IPS-15b (cell line): ENCODE results near the gene ZNF70.

Source experiments
- H3K27me3 ChIP-seq: one replicate; pipeline ENCODE4 v1.6.1; 2013; ENCODE audit warnings: low read length; ENCODE audit not compliant: control insufficient read depth, insufficient read depth
- H3K36me3 ChIP-seq: one replicate; pipeline ENCODE4 v1.6.1; 2013; ENCODE audit warnings: low read length; ENCODE audit not compliant: control insufficient read depth, insufficient read depth
- H3K4me1 ChIP-seq: one replicate; pipeline ENCODE4 v1.6.1; 2013; ENCODE audit warnings: mild to moderate bottlenecking, low read length; ENCODE audit not compliant: control insufficient read depth, insufficient read depth
- H3K4me3 ChIP-seq: one replicate; pipeline ENCODE4 v1.5.1; 2013; ENCODE audit warnings: low read depth, low read length
- H3K9ac ChIP-seq: one replicate; pipeline ENCODE4 v1.6.1; 2013; ENCODE audit warnings: low read depth, mild to moderate bottlenecking, low read length
- H3K9me3 ChIP-seq: one replicate; pipeline ENCODE4 v1.6.1; 2013; ENCODE audit warnings: mild to moderate bottlenecking, low read length; ENCODE audit not compliant: control insufficient read depth, insufficient read depth

The ZNF70 gene

DNA sequence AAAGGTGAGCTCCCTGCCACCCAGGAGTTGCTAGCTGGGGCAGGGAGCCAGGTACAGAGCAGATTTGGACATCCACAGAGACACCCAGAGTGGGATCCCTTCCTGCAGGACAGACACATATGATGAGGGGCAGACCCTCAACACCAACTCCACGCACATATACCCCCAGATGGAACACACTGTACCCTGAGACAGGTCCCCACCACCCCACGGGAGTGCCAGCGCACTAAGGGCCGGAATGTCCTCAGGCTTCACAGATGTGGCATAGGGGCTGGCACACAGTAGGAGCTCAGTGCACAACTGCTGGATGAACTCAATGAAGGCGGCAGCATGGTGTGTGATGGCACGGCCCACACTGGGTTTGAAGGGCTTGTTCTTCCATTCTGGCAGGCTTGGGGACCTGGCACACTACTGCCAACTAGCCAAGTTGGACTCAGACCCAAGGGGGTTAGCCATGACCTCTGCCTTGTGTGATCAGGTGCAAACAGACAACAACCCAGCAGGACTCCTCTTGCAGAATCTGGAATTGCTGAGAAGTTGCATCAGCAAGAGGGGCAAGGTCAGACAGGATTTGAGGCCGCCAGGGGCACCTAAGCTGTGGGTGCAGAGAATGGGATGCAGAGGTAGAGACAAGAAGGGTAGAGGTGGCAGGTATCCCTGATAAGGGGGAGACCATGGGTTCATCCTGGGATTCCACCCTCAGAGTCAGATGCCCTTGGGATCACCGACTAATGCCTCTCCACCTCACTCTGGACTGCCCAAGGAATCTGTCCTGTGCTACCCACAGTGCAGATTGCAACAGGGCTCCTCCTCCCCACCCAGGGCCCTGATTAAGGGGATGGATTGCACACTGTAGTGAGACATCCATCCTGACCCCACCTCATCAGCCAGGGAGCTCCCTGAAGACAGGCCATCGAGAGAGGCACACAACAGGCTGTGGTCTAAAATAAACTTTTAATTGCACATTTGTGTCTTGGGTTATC lies 14.3 kb upstream of the ZNF70 start:
- H3K36me3 ChIP-seq: peaks cover 13% of the 10 kb centered on the region
- no peak overlapping the region for H3K4me3 ChIP-seq
- H3K4me1 ChIP-seq: peaks cover 13% of the 10 kb centered on the region
- no peaks in the 10 kb centered on the region for H3K9me3 ChIP-seq
- no peak overlapping the region for H3K9ac ChIP-seq
- peaks cover 9% of the 10 kb centered on the region for H3K27me3 ChIP-seq

DNA sequence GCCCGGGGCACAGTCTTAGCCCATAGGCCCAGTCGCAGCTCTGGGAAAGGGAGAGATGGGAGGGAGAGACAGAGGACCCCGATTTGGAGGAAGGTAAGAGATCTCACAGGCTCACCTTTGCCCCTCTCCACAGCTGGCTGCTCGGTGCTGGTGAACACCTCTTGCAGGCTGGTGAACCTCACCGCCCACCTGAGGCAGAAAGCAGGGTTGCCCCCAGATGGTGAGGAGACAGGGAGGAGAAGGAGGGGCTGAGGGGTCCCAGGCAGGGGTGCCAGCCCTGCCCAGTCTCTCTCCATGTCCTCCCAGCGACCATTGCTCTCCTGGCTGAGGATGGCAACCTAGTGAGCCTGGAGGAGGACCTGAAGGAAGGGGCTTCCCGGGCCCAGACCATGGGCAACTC lies 13.0 kb upstream of the ZNF70 start:
- Histone ChIP-seq H3K4me1 (peaks cover 13% of the 10 kb centered on the region), H3K9me3 (no peaks in the 10 kb centered on the region), H3K9ac (no peak overlapping the region), H3K36me3 (peaks cover 13% of the 10 kb centered on the region), H3K4me3 (peak overlapping the region; percentile 52), H3K27me3 (peaks cover under 1% of the 10 kb centered on the region)

DNA sequence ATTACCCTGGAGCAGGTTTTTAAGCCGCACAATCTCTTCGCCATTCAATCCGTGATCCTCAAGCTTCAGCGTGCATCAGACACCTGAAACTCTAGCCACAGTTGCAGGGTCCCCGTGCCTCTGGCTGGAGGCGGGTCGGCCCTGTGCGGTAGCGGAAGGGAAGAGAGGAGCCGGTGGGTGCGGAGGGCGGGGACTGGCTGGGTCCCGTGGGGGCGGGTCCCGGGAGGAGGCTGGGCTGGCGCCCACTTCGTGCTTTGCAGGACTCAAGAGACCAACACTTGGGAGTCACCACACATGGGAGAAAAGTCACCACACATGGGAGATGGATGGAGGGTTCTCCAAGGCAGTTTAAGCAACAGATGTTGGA lies 12.7 kb upstream of the ZNF70 start:
- H3K9ac ChIP-seq: no peak overlapping the region
- H3K36me3 ChIP-seq: peaks cover 13% of the 10 kb centered on the region
- H3K9me3 ChIP-seq: no peaks in the 10 kb centered on the region
- H3K4me1 ChIP-seq: peaks cover 13% of the 10 kb centered on the region
- H3K27me3 ChIP-seq: no peaks in the 10 kb centered on the region
- H3K4me3 ChIP-seq: peak overlapping the region; percentile 52

DNA sequence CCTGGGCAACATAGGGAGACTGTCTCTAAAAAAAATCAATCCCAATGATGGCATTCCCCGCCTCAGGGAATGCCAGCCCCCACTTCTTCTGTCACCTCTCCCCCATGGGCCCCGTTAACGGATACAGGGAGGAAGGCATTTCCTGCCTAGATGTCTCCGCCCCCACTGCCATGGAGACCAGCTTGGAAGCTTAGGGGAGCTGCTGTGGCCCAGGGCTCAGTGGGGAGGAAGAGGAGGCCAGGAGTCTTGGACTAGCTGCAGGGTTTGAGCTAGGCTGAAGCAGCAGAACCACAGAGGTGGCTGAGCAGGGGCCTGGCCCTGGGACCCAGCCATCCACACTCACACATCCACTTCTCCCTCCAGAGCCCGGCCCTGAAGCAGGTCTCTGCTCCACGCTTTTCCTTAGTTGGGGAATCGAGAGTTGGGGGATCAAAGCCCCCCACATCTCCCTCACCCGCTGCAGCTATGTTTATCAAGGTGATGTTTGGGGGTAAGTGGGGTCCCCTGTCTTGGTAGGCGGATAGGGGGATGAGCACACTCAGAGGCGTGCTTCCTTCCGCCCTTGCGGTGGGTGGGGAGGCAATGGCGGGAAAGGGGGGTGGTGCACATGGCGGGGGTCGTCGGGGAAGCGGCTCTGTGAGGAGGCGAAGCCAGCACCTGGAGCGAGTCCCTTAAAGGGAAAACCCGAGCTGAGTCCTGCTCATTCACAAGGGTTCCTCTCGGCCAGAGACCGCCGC lies 12.1 kb upstream of the ZNF70 start, which contains the start of gene C22orf15:
TSS of gene C22orf15 (plus strand) at position 149 of the 737 bp plus-strand sequence. CDS start at position 466, 317 bp downstream.
- Histone ChIP-seq H3K36me3 (peaks cover 13% of the 10 kb centered on the region), H3K9ac (no peak within 1 kb of the TSS), H3K27me3 (no peaks in the 10 kb centered on the region), H3K9me3 (no peaks in the 10 kb centered on the region), H3K4me1 (peaks cover 13% of the 10 kb centered on the region), H3K4me3 (peak within 1 kb of the TSS; percentile 52)

DNA sequence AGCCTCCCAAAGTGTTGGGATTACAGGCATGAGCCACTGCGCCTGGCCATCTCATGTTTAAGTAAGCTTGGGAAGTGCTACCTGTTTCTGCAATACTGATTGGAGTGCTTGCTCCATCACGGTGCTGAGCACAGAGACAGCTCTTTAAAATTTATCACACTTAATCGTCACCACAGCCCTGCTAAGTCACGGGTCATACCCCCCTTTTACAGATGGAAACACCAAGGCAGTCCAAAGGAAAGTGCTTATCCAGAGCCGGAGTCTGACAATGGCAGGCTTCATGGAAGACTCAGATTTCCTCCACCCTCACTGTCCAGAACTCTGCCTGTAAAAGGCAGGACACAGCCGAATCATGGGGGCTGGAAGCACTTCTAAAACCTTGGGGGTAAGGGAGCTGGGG lies 9.1 kb upstream of the ZNF70 start:
- no peaks in the 10 kb centered on the region for H3K27me3 ChIP-seq
- H3K4me1 ChIP-seq: peaks cover 13% of the 10 kb centered on the region
- H3K9me3 ChIP-seq: no peaks in the 10 kb centered on the region
- no peak overlapping the region for H3K4me3 ChIP-seq
- no peak overlapping the region for H3K9ac ChIP-seq
- peaks cover 4% of the 10 kb centered on the region for H3K36me3 ChIP-seq

DNA sequence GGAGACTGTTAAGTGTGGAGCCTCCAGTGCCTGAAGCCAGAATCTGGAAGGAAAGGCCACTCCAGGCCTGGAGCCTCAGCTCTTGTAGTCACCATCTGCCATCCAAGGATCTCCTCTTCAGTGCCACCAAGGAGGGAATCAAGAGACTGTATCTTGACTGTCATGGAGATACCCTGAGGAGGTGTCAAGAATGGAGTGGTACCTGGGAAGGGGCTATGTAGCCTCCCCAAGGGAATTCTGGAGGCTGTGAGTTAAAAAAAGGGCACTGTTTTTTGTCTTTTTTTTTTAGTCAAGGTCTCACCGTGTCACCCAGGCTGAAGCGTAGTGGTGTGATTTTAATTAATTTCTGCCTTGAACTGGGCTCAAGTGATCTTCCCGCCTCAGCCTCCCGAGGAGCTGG lies 8.7 kb upstream of the ZNF70 start:
- no peaks in the 10 kb centered on the region for H3K9me3 ChIP-seq
- H3K4me1 ChIP-seq: peaks cover 13% of the 10 kb centered on the region
- H3K27me3 ChIP-seq: no peaks in the 10 kb centered on the region
- no peak overlapping the region for H3K9ac ChIP-seq
- H3K4me3 ChIP-seq: no peak overlapping the region
- no peaks in the 10 kb centered on the region for H3K36me3 ChIP-seq

DNA sequence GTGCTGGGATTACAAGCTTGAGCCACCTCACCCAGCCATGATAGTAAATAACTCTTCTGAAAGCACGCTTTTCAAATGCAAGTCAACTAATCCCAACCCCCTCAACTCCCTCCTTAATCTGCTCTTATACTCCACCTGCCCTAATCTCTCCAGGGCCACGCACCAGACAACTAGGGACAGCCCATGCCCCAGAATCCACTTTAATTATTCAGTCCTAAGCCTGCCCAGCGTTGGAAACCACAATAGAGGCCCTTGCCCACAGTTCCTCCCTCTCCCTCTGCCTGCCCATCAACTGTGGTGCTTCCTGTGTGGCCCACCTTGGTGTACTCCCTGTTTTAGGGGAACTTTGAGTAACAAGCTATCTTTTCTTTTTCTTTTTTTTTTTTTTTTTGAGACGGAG lies 6.0 kb upstream of the ZNF70 start:
- peaks cover 2% of the 10 kb centered on the region for H3K4me1 ChIP-seq
- H3K9me3 ChIP-seq: no peaks in the 10 kb centered on the region
- no peaks in the 10 kb centered on the region for H3K27me3 ChIP-seq
- no peak overlapping the region for H3K9ac ChIP-seq
- H3K4me3 ChIP-seq: no peak overlapping the region
- no peaks in the 10 kb centered on the region for H3K36me3 ChIP-seq

DNA sequence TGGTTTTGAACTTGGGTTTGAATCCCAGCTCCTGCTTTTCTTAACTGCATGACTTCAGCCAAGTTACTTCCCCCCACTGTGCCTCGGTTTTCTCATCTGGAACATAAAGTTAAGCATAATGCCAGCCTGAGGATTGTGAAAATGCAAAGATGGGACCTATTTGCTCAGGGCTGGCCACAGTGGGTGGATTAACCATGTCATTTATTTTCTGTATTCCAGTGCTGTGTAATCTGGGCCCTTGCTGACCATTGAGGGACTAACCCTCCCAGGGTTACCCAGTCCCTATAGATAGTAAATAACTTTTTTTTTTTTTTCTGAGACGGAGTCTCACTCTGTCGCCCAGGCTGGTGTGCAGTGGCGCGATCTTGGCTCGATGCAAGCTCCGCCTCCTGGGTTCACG lies 4.8 kb upstream of the ZNF70 start:
- H3K36me3 ChIP-seq: no peaks in the 10 kb centered on the region
- H3K4me1 ChIP-seq: peaks cover 2% of the 10 kb centered on the region
- no peak overlapping the region for H3K9ac ChIP-seq
- no peak overlapping the region for H3K4me3 ChIP-seq
- no peaks in the 10 kb centered on the region for H3K9me3 ChIP-seq
- no peaks in the 10 kb centered on the region for H3K27me3 ChIP-seq

DNA sequence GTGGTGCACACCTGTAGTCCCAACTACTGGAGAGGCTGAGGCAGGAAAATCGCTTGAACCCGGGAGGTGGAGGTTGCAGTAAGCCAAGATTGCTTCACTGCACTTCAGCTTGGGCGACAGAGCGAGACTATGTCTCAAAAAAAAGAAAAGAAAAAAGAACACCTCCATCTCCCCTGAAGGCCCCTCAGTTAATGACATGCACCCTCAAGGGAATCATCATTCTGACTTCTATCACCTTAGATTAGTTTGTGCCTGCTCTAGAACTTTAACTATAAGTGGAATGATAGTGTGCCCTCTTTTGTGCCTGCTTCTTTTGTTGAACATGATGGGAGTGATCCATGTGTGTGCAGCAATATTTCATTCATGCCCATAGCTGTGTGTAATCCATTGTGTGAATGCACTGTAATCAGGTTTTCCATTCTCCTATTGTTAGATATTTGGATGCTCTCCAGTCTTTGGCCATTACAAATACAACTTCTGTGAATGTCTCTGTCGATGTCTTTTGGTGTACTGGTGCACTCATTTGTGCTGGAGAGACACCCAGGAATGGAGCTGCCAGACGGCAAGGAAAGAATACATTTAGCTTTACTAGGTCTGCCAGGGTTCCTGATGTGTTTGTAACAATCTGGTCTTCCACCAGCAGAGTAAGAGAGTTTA lies 4.2 kb upstream of the ZNF70 start:
- no peaks in the 10 kb centered on the region for H3K9me3 ChIP-seq
- no peaks in the 10 kb centered on the region for H3K36me3 ChIP-seq
- H3K9ac ChIP-seq: no peak overlapping the region
- no peak overlapping the region for H3K4me3 ChIP-seq
- no peaks in the 10 kb centered on the region for H3K27me3 ChIP-seq
- H3K4me1 ChIP-seq: peaks cover 2% of the 10 kb centered on the region

DNA sequence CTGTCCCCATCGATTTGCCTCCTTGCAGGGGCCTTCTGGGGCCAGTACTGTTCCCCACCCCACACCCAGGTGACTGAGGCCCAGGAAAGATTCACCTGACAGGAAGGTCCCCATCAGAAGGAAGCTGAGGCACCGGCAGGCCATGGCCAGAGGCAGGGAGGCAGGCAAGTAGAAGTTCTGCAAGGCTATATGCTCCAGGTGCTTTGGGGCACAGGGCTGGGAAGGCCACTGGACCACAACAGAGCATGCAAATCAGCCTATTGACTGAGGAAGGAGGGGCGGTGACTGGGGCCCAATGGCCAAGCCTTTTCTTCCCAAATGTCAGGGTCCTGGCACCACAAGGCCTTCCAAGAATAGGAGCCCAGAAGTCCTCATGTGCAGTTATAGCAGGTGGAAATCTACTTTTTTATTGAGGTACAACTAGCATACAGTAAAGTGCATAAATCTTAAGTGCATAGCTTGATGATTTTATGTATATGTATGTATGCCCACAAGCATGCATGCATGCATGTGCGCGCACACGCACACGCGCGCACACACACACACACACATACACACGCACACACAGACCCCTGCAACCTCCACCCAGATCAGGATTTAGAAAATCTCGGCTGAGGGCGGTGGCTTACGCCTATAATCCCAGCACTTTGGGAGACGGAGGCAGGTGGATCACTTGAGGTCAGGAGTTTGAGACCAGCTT lies 3.5 kb upstream of the ZNF70 start, which contains the start of gene VPREB3:
TSS of gene VPREB3 (minus strand) at position 206 of the 700 bp plus-strand sequence. CDS start at position 144, 62 bp downstream.
- no peaks in the 10 kb centered on the region for H3K36me3 ChIP-seq
- peaks cover 2% of the 10 kb centered on the region for H3K4me1 ChIP-seq
- no peaks in the 10 kb centered on the region for H3K27me3 ChIP-seq
- H3K9me3 ChIP-seq: no peaks in the 10 kb centered on the region
- H3K4me3 ChIP-seq: no peak within 1 kb of the TSS
- no peak within 1 kb of the TSS for H3K9ac ChIP-seq

DNA sequence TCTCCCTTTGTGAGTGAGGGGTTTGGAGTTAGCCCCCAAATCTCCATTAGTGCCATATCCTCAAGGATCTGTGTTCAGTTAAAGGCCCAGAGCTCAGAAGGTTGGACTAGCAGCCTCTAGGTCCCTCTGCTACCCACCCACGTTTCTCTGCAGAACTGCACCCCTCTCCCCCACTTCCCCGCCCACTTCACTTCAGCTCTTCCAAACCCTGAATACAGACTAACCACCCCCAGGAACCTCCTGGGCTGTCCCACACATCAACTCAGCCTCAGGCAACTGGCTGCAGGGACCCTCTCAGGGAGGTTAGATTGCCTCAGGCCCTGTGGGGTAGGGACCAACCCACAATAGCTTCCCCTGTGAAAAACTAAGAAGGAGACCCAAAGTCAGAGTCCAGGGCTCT lies 2.5 kb upstream of the ZNF70 start:
- no peak overlapping the region for H3K4me3 ChIP-seq
- no peaks in the 10 kb centered on the region for H3K9me3 ChIP-seq
- peaks cover 2% of the 10 kb centered on the region for H3K4me1 ChIP-seq
- H3K36me3 ChIP-seq: no peaks in the 10 kb centered on the region
- H3K27me3 ChIP-seq: no peaks in the 10 kb centered on the region
- no peak overlapping the region for H3K9ac ChIP-seq
